Measurements from ENCODE around the gene GALNT2. TPM values are rescaled to one million over a fixed set of nuclear protein-coding genes. Genes with fewer than 3 reads are reported as not detected.

The GALNT2 gene
- total and polyA plus RNA-seq, 2 donors: 28.7 to 55.0 TPM

GRCh38 chr1:230260831-230261230 is 193.8 kb downstream of the GALNT2 start:
- H3K36me3 ChIP-seq (ENCODE audit: insufficient read depth): peaks cover 3% of the 10 kb centered on the region
- H3K4me1 ChIP-seq (ENCODE audit: insufficient read depth): no peaks in the 10 kb centered on the region
- H3K27ac ChIP-seq (ENCODE audit: low read depth): no peak overlapping the region
- WGBS: 84% methylated on average over 1 of the region's 1 CpG
- H3K4me3 ChIP-seq (ENCODE audit: low read depth, low read length): no peak overlapping the region
- DNase-seq (ENCODE audit: extremely low spot score): no peak

- no peak overlapping the region for H3K27ac ChIP-seq (ENCODE audit: low read depth)
- WGBS: 82% methylated on average over 21 of the region's 21 CpGs
- H3K4me1 ChIP-seq (ENCODE audit: insufficient read depth): no peaks in the 10 kb centered on the region
- no peak for DNase-seq (ENCODE audit: extremely low spot score)
- H3K4me3 ChIP-seq (ENCODE audit: low read depth, low read length): no peak overlapping the region
- peaks cover 1% of the 10 kb centered on the region for H3K36me3 ChIP-seq (ENCODE audit: insufficient read depth)
These were observed 195.1 kb downstream of the GALNT2 start for GRCh38 chr1:230261928-230262650.

GRCh38 chr1:230262867-230263567 is 196.0 kb downstream of the GALNT2 start:
- no peak for DNase-seq (ENCODE audit: extremely low spot score)
- Histone ChIP-seq H3K4me3 (ENCODE audit: low read depth, low read length) (no peak overlapping the region), H3K27ac (ENCODE audit: low read depth) (no peak overlapping the region), H3K36me3 (ENCODE audit: insufficient read depth) (no peaks in the 10 kb centered on the region), H3K4me1 (ENCODE audit: insufficient read depth) (no peaks in the 10 kb centered on the region)
- 86% methylated on average over 13 of the region's 13 CpGs for WGBS

GRCh38 chr1:230263568-230264195 is 196.6 kb downstream of the GALNT2 start:
- no peak for DNase-seq (ENCODE audit: extremely low spot score)
- Histone ChIP-seq H3K27ac (ENCODE audit: low read depth) (no peak overlapping the region), H3K36me3 (ENCODE audit: insufficient read depth) (no peaks in the 10 kb centered on the region), H3K4me3 (ENCODE audit: low read depth, low read length) (no peak overlapping the region), H3K4me1 (ENCODE audit: insufficient read depth) (no peaks in the 10 kb centered on the region)
- 84% methylated on average over 21 of the region's 21 CpGs for WGBS

GRCh38 chr1:230264342-230264741 is 197.3 kb downstream of the GALNT2 start:
- Histone ChIP-seq H3K4me3 (ENCODE audit: low read depth, low read length) (no peak overlapping the region), H3K4me1 (ENCODE audit: insufficient read depth) (no peaks in the 10 kb centered on the region), H3K36me3 (ENCODE audit: insufficient read depth) (no peaks in the 10 kb centered on the region), H3K27ac (ENCODE audit: low read depth) (no peak overlapping the region)
- DNase-seq (ENCODE audit: extremely low spot score): no peak
- WGBS: 90% methylated on average over 8 of the region's 8 CpGs

GRCh38 chr1:230265200-230266115 is 198.4 kb downstream of the GALNT2 start:
- H3K36me3 ChIP-seq (ENCODE audit: insufficient read depth): no peaks in the 10 kb centered on the region
- DNase-seq (ENCODE audit: extremely low spot score): no peak
- no peak overlapping the region for H3K4me3 ChIP-seq (ENCODE audit: low read depth, low read length)
- no peak overlapping the region for H3K27ac ChIP-seq (ENCODE audit: low read depth)
- 95% methylated on average over 17 of the region's 17 CpGs for WGBS
- no peaks in the 10 kb centered on the region for H3K4me1 ChIP-seq (ENCODE audit: insufficient read depth)

- Histone ChIP-seq H3K4me1 (ENCODE audit: insufficient read depth) (no peaks in the 10 kb centered on the region), H3K36me3 (ENCODE audit: insufficient read depth) (no peaks in the 10 kb centered on the region), H3K27ac (ENCODE audit: low read depth) (no peak overlapping the region), H3K4me3 (ENCODE audit: low read depth, low read length) (no peak overlapping the region)
- WGBS: 17% methylated on average over 2 of the region's 2 CpGs
- DNase-seq (ENCODE audit: extremely low spot score): no peak
These were observed 199.4 kb downstream of the GALNT2 start for GRCh38 chr1:230266456-230266855.

GRCh38 chr1:230267338-230268065 is 200.5 kb downstream of the GALNT2 start:
- DNase-seq (ENCODE audit: extremely low spot score): no peak
- Histone ChIP-seq H3K4me3 (ENCODE audit: low read depth, low read length) (no peak overlapping the region), H3K27ac (ENCODE audit: low read depth) (no peak overlapping the region), H3K36me3 (ENCODE audit: insufficient read depth) (no peaks in the 10 kb centered on the region), H3K4me1 (ENCODE audit: insufficient read depth) (no peaks in the 10 kb centered on the region)
- 88% methylated on average over 17 of the region's 17 CpGs for WGBS

GRCh38 chr1:230268371-230269170 is 201.5 kb downstream of the GALNT2 start:
- Histone ChIP-seq H3K27ac (ENCODE audit: low read depth) (no peak overlapping the region), H3K4me3 (ENCODE audit: low read depth, low read length) (no peak overlapping the region), H3K36me3 (ENCODE audit: insufficient read depth) (no peaks in the 10 kb centered on the region), H3K4me1 (ENCODE audit: insufficient read depth) (no peaks in the 10 kb centered on the region)
- 83% methylated on average over 19 of the region's 19 CpGs for WGBS
- DNase-seq (ENCODE audit: extremely low spot score): peak; percentile 35

GRCh38 chr1:230270185-230270558 is 203.1 kb downstream of the GALNT2 start:
- Histone ChIP-seq H3K36me3 (ENCODE audit: insufficient read depth) (peaks cover 3% of the 10 kb centered on the region), H3K4me3 (ENCODE audit: low read depth, low read length) (no peak overlapping the region), H3K4me1 (ENCODE audit: insufficient read depth) (no peaks in the 10 kb centered on the region), H3K27ac (ENCODE audit: low read depth) (no peak overlapping the region)
- 93% methylated on average over 1 of the region's 1 CpG for WGBS
- no peak for DNase-seq (ENCODE audit: extremely low spot score)

GRCh38 chr1:230270559-230271281 is 203.7 kb downstream of the GALNT2 start:
- no peak overlapping the region for H3K4me3 ChIP-seq (ENCODE audit: low read depth, low read length)
- H3K36me3 ChIP-seq (ENCODE audit: insufficient read depth): peaks cover 3% of the 10 kb centered on the region
- H3K4me1 ChIP-seq (ENCODE audit: insufficient read depth): no peaks in the 10 kb centered on the region
- WGBS: 54% methylated on average over 14 of the region's 14 CpGs
- no peak overlapping the region for H3K27ac ChIP-seq (ENCODE audit: low read depth)
- DNase-seq (ENCODE audit: extremely low spot score): no peak
